ENCODE results near the gene MPC2. TPM values are rescaled to one million over a fixed set of nuclear protein-coding genes. Genes with fewer than 3 reads are reported as not detected.
A peak's percentile ranks its signal among the peaks of the same experiment; 100 is the strongest.

The MPC2 gene
- total and polyA plus RNA-seq, 3 experiments from 2014 or later, result 56.1 to 92.4 (median 57.0) TPM

DNA sequence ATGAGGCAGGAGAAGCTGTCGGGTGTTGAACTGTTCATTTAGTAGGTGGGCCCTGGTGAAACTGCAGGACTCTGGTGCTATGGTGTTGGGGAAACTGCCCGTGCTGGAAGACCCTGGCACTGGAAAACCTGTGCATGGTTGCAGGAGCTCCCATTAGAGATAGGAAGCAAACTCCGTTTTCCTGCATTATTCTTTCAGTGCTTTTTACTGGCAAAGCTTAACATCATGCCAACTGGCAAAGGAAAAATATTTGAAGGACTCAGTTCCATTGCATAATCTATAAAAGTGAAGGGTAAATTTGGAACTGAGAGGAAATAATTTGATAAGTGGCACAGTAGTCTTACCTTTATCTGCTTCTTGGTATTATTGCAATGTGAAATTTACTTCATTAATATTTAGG is 31.7 kb upstream of the MPC2 start:
- H3K36me3 Mint-ChIP-seq, result peaks cover 9 to 49% (median 18%) of the 10 kb centered on the region in 3 donors
- no peaks in the 10 kb centered on the region for H3K36me3 ChIP-seq (ENCODE audit: insufficient read depth, low read length)
- H3K27me3 Mint-ChIP-seq, result no peaks in the 10 kb centered on the region
- H3K27me3 ChIP-seq (ENCODE audit: insufficient read depth, low read length, poor library complexity, severe bottlenecking), result no peaks in the 10 kb centered on the region
- no peak for DNase-seq
- H3K9me3 Mint-ChIP-seq, result peaks cover 0 to 4% (median 0%) of the 10 kb centered on the region in 5 donors
- peaks cover 2 to 23% (median 16%) of the 10 kb centered on the region in 3 donors for H3K4me1 Mint-ChIP-seq
- no peaks in the 10 kb centered on the region for H3K4me1 ChIP-seq (ENCODE audit: insufficient read depth, low read length)
- H3K9me3 ChIP-seq (ENCODE audit: low read length), result no peaks in the 10 kb centered on the region
- POLR2A ChIA-PET, result interaction anchor here (1.1 kb wide), 1 partner anchor 33 kb away, joined by 3 read pairs; no protein-coding TSS in a partner anchor
- no peak overlapping the region for H3K27ac ChIP-seq (ENCODE audit: low read depth, low read length)
- no peak overlapping the region for H3K4me3 ChIP-seq (ENCODE audit: low read length)
- CTCF ChIA-PET, result no interaction called here
- no peak overlapping the region for H3K4me3 Mint-ChIP-seq
- no peak overlapping the region for H3K27ac Mint-ChIP-seq

DNA sequence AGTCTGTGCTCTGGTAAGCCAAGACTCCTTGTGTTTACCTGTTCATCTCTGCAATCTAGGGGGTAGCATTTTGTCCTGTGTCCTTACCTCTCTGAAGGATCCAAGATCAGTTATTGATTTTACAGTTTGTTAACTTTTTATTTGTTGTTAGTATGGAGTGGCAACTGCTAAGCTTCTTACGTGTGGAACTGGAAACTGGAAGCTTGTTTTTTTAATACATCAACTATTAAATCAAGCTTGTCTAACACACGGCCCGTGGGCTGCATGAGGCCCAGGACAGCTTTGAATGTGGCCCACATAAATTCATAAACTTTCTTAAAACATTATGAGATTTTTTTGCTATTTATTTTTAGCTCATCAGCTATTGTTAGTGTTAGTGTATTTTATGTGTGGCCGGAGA is 29.2 kb upstream of the MPC2 start:
- Histone ChIP-seq H3K4me3 (ENCODE audit: low read length) (no peak overlapping the region), H3K27me3 (ENCODE audit: insufficient read depth, low read length, poor library complexity, severe bottlenecking) (no peaks in the 10 kb centered on the region), H3K9me3 (ENCODE audit: low read length) (no peaks in the 10 kb centered on the region), H3K36me3 (ENCODE audit: insufficient read depth, low read length) (no peaks in the 10 kb centered on the region), H3K4me1 (ENCODE audit: insufficient read depth, low read length) (no peaks in the 10 kb centered on the region), H3K27ac (ENCODE audit: low read depth, low read length) (no peak overlapping the region)
- Mint-ChIP-seq H3K27ac (no peak overlapping the region), H3K4me1 (peaks cover 8 to 26% (median 22%) of the 10 kb centered on the region in 3 donors), H3K36me3 (peaks cover 12 to 46% (median 17%) of the 10 kb centered on the region in 3 donors), H3K27me3 (no peaks in the 10 kb centered on the region), H3K4me3 (no peak overlapping the region), H3K9me3 (peaks cover 0 to 4% (median 0%) of the 10 kb centered on the region in 5 donors)
- ChIA-PET CTCF (no interaction called here), POLR2A (interaction anchor here (0.6 kb wide), 1 partner anchor 21 kb away, joined by 7 read pairs; no protein-coding TSS in a partner anchor)
- DNase-seq, result no peak

DNA sequence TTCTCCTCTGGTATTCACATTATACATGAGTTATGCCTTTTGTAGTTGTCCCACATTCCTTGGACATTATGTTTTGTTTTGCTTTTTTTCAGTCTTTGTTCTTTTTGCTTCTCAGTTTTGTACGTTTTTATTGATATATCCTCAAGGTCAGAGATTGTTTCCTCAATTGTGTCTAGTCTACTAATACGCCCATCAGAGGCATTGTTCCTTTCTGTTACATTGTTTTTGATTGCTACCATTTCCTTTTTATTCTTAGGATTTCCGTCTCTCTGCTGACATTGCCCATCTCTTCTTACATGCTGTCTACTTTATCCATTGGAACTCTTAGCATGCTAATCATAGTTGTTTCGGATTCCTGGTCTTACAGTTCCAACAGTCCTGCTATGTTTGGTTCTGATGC is 27.8 kb upstream of the MPC2 start:
- Mint-ChIP-seq H3K9me3 (peaks cover 0 to 4% (median 0%) of the 10 kb centered on the region in 5 donors), H3K36me3 (peaks cover 17 to 48% (median 17%) of the 10 kb centered on the region in 3 donors), H3K27me3 (no peaks in the 10 kb centered on the region), H3K4me1 (peaks cover 12 to 32% (median 30%) of the 10 kb centered on the region in 3 donors), H3K27ac (no peak overlapping the region), H3K4me3 (no peak overlapping the region)
- CTCF ChIA-PET, result no interaction called here
- POLR2A ChIA-PET, result no interaction called here
- Histone ChIP-seq H3K27ac (ENCODE audit: low read depth, low read length) (no peak overlapping the region), H3K4me3 (ENCODE audit: low read length) (no peak overlapping the region), H3K36me3 (ENCODE audit: insufficient read depth, low read length) (no peaks in the 10 kb centered on the region), H3K27me3 (ENCODE audit: insufficient read depth, low read length, poor library complexity, severe bottlenecking) (no peaks in the 10 kb centered on the region), H3K9me3 (ENCODE audit: low read length) (no peaks in the 10 kb centered on the region), H3K4me1 (ENCODE audit: insufficient read depth, low read length) (no peaks in the 10 kb centered on the region)
- DNase-seq, result no peak

DNA sequence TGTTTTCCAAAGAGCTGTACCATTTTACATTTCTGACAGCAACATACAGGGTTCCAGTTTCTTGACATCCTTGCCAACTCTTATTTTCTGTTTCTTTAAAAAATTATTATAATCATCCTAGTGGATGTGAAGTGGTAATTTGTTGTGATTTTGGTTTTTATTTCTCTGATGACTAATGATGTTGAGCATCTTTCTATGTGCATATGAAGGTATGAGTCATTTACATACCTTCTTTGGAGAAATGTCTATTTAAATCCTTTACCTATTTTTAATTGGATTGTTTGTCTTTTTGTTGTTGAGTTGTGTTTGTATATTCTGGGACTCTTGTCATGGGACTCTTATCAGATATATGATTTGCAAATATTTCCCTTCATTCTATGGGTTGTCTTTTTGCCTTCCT is 20.8 kb upstream of the MPC2 start:
- Histone ChIP-seq H3K27me3 (ENCODE audit: insufficient read depth, low read length, poor library complexity, severe bottlenecking) (no peaks in the 10 kb centered on the region), H3K4me1 (ENCODE audit: insufficient read depth, low read length) (no peaks in the 10 kb centered on the region), H3K4me3 (ENCODE audit: low read length) (no peak overlapping the region), H3K36me3 (ENCODE audit: insufficient read depth, low read length) (no peaks in the 10 kb centered on the region), H3K27ac (ENCODE audit: low read depth, low read length) (no peak overlapping the region), H3K9me3 (ENCODE audit: low read length) (no peaks in the 10 kb centered on the region)
- ChIA-PET POLR2A (no interaction called here), CTCF (no interaction called here)
- Mint-ChIP-seq H3K4me3 (no peak overlapping the region), H3K27me3 (no peaks in the 10 kb centered on the region), H3K36me3 (peaks cover 16 to 46% (median 22%) of the 10 kb centered on the region in 3 donors), H3K9me3 (no peaks in the 10 kb centered on the region), H3K4me1 (peaks cover 20 to 47% (median 43%) of the 10 kb centered on the region in 3 donors), H3K27ac (no peak overlapping the region)
- no peak for DNase-seq

DNA sequence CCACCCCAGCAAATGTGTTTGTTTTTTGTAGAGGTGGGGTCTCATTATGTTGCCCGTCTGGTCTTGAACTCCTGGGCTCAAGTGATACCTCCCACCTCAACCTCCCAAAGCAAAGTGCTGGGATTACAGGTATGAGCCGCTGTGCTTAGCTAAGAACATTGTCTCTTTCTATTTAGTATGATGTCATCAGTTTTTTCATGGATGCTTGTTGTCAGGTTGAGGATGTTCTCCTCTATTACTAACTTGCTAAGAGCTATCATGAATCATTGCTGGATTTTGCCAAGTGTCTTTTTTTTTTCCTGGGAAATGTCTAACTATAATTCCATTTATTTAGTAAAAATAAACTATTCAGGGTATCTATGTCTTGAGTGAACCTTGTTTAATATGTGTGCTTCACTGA is 19.0 kb upstream of the MPC2 start:
- Histone ChIP-seq H3K4me1 (ENCODE audit: insufficient read depth, low read length) (no peaks in the 10 kb centered on the region), H3K27me3 (ENCODE audit: insufficient read depth, low read length, poor library complexity, severe bottlenecking) (no peaks in the 10 kb centered on the region), H3K36me3 (ENCODE audit: insufficient read depth, low read length) (no peaks in the 10 kb centered on the region), H3K27ac (ENCODE audit: low read depth, low read length) (no peak overlapping the region), H3K9me3 (ENCODE audit: low read length) (no peaks in the 10 kb centered on the region), H3K4me3 (ENCODE audit: low read length) (no peak overlapping the region)
- CTCF ChIA-PET, result no interaction called here
- Mint-ChIP-seq H3K27ac (peak overlapping the region in 1 of 8 donors; percentile 20), H3K27me3 (no peaks in the 10 kb centered on the region), H3K4me1 (peaks cover 18 to 45% (median 36%) of the 10 kb centered on the region in 3 donors), H3K4me3 (no peak overlapping the region), H3K36me3 (peaks cover 18 to 48% (median 19%) of the 10 kb centered on the region in 3 donors), H3K9me3 (no peaks in the 10 kb centered on the region)
- no peak for DNase-seq
- POLR2A ChIA-PET, result interaction anchor here (0.7 kb wide), 1 partner anchor 878 kb away, joined by 3 read pairs; no protein-coding TSS in a partner anchor

DNA sequence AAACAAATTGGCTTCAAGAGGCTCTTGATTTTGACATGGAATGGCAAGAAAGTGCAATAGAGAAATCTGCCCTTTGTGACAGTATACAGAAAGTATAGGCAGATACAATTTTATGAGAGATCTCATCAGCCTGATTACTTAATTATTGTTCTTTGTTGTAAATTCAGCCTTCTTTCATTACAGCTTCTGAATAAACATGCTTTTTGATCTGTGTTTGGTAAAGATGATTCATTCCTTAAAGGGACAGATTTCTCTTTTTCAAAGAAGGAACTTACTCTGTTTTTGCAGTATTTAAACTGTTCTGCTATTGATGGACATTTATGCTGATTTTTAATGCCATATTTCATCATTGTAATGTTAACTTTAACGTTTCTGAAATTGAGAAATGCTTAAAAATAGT is 13.7 kb upstream of the MPC2 start:
- no peaks in the 10 kb centered on the region for H3K4me1 ChIP-seq (ENCODE audit: insufficient read depth, low read length)
- Mint-ChIP-seq H3K27me3 (no peaks in the 10 kb centered on the region), H3K4me1 (peaks cover 41 to 59% (median 44%) of the 10 kb centered on the region in 3 donors), H3K36me3 (peaks cover 17 to 33% (median 19%) of the 10 kb centered on the region in 3 donors), H3K27ac (peak overlapping the region in 1 of 8 donors; percentile 2), H3K9me3 (no peaks in the 10 kb centered on the region), H3K4me3 (no peak overlapping the region)
- no peaks in the 10 kb centered on the region for H3K27me3 ChIP-seq (ENCODE audit: insufficient read depth, low read length, poor library complexity, severe bottlenecking)
- no peak overlapping the region for H3K4me3 ChIP-seq (ENCODE audit: low read length)
- H3K9me3 ChIP-seq (ENCODE audit: low read length), result no peaks in the 10 kb centered on the region
- CTCF ChIA-PET, result no interaction called here
- no peak overlapping the region for H3K27ac ChIP-seq (ENCODE audit: low read depth, low read length)
- no peaks in the 10 kb centered on the region for H3K36me3 ChIP-seq (ENCODE audit: insufficient read depth, low read length)
- DNase-seq, result no peak
- POLR2A ChIA-PET, result no interaction called here

DNA sequence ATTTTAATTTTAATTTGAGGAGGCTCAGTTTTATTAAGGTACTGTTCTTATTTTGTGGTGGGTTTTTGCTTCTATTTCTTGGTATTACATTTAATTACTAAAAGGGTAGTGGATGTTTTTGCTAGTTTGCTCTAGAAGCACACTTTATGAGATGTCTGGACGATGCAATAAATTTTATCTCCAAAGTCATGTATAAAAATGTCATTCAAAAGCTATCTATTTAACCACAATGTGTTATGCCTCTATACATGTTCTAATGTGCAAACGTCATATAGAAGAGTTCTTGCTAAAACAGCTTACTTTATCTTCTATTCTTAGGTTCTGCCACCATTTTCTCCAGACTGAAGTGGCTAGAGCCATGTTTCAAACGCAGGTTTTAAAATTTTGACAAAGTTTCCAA is 12.9 kb upstream of the MPC2 start:
- Histone ChIP-seq H3K36me3 (ENCODE audit: insufficient read depth, low read length) (no peaks in the 10 kb centered on the region), H3K4me1 (ENCODE audit: insufficient read depth, low read length) (no peaks in the 10 kb centered on the region), H3K4me3 (ENCODE audit: low read length) (no peak overlapping the region), H3K9me3 (ENCODE audit: low read length) (no peaks in the 10 kb centered on the region), H3K27me3 (ENCODE audit: insufficient read depth, low read length, poor library complexity, severe bottlenecking) (no peaks in the 10 kb centered on the region), H3K27ac (ENCODE audit: low read depth, low read length) (no peak overlapping the region)
- no peak for DNase-seq
- CTCF ChIA-PET, result no interaction called here
- H3K27ac Mint-ChIP-seq, result no peak overlapping the region
- H3K4me1 Mint-ChIP-seq, result peaks cover 42 to 59% (median 44%) of the 10 kb centered on the region in 3 donors
- POLR2A ChIA-PET, result no interaction called here
- H3K36me3 Mint-ChIP-seq, result peaks cover 9 to 26% (median 13%) of the 10 kb centered on the region in 3 donors
- no peaks in the 10 kb centered on the region for H3K9me3 Mint-ChIP-seq
- H3K4me3 Mint-ChIP-seq, result no peak overlapping the region
- no peaks in the 10 kb centered on the region for H3K27me3 Mint-ChIP-seq

DNA sequence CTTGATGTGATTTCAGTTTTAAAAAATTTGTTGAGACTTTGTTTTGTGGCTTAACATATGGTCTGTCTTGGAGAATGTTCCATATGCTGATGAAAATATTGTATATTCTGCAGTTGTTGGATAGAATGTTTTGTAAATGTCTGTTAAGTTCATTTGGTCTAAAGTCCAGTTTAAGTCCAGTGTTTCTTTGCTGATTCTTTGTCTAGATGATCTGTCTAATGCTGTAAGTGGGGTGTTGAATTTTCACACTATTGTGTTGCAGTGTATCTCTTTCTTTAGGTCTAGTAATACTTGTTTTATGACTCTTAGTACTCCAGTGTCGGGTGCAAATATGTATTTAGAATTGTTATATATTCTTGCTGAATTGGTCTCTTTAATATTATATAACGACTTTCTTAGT is 10.9 kb upstream of the MPC2 start:
- no peak for DNase-seq
- ChIA-PET CTCF (no interaction called here), POLR2A (no interaction called here)
- Mint-ChIP-seq H3K27ac (peak overlapping the region in 2 of 8 donors; percentile 11 to 62), H3K4me3 (no peak overlapping the region), H3K36me3 (peaks cover 8 to 13% (median 13%) of the 10 kb centered on the region in 3 donors), H3K27me3 (no peaks in the 10 kb centered on the region), H3K4me1 (peaks cover 47 to 64% (median 60%) of the 10 kb centered on the region in 3 donors), H3K9me3 (no peaks in the 10 kb centered on the region)
- Histone ChIP-seq H3K9me3 (ENCODE audit: low read length) (no peaks in the 10 kb centered on the region), H3K27me3 (ENCODE audit: insufficient read depth, low read length, poor library complexity, severe bottlenecking) (no peaks in the 10 kb centered on the region), H3K27ac (ENCODE audit: low read depth, low read length) (no peak overlapping the region), H3K4me3 (ENCODE audit: low read length) (no peak overlapping the region), H3K36me3 (ENCODE audit: insufficient read depth, low read length) (no peaks in the 10 kb centered on the region), H3K4me1 (ENCODE audit: insufficient read depth, low read length) (no peaks in the 10 kb centered on the region)

Measured in CD8-positive, alpha-beta memory T cell (primary cell).